Measurements from ENCODE around the gene MYL7.

- TF ChIP-seq CTCF (conservative IDR thresholded peaks at IDR 0.05; ENCODE audit: low read length) = no peak
- TF ChIP-seq EZH2phosphoT487 (IDR thresholded peaks at IDR 0.05; ENCODE audit: borderline replicate concordance, low read depth, low read length) = no peak
Measured at GRCh38 chr7:44177570-44178131, 36.5 kb upstream of the MYL7 start.
